GM12874 (cell line): ENCODE results near the gene DVL3.
A peak's percentile ranks its signal among the peaks of the same experiment; 100 is the strongest.

Experiments used
- TF ChIP-seq, protein P1 (sequence below): IDR thresholded peaks from 2 replicates; pipeline ENCODE4 v1.5.1; 2011; ENCODE audit warnings: low read depth, mild to moderate bottlenecking, control low read depth, low read length, moderate library complexity; ENCODE audit not compliant: insufficient read depth

Gene DVL3

DNA sequence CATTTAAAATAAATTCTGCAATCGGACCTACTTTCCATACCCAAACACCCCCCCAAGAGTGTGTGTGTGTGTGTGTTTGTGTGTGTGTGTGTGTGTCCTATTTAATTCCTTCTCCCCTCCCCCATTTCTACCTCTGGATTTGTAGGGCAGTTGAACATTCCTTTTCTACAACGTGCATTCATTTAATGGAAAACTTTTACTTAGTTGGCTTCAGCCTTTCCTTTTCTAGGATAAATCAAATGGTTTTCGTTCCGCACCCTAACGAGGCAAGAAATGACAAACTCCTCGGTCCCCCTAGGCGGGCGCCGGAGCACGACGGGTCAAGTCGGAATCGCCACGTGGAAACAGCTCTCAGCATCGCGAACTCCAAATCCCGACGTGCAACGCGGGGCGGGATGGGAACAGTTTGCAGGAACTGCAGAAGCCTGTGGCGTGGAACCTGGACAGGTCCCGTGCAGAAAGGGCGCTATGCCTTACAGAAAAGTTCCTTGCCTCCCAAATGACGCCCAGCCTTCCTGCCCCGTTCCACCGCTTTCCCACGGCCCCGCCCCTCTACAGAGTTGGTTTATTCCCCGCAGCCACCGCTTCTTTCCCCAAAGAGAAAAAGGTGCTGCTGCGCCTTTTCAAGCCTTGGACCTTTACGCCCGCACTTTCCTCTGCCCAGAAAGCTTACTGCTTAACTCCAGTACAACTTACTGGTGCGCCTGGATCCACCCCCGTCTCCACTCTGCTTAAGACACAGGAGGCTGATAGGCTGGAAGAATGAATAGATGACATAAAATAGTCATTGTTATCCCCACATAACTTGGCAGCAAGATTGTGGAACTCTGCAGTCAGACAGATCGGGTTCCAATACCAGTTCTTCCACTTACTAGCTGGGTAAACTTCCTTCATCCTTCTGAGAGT lies 21.1 kb upstream of the DVL3 start:
- TF ChIP-seq, protein P1, sequence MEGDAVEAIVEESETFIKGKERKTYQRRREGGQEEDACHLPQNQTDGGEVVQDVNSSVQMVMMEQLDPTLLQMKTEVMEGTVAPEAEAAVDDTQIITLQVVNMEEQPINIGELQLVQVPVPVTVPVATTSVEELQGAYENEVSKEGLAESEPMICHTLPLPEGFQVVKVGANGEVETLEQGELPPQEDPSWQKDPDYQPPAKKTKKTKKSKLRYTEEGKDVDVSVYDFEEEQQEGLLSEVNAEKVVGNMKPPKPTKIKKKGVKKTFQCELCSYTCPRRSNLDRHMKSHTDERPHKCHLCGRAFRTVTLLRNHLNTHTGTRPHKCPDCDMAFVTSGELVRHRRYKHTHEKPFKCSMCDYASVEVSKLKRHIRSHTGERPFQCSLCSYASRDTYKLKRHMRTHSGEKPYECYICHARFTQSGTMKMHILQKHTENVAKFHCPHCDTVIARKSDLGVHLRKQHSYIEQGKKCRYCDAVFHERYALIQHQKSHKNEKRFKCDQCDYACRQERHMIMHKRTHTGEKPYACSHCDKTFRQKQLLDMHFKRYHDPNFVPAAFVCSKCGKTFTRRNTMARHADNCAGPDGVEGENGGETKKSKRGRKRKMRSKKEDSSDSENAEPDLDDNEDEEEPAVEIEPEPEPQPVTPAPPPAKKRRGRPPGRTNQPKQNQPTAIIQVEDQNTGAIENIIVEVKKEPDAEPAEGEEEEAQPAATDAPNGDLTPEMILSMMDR = no peak

DNA sequence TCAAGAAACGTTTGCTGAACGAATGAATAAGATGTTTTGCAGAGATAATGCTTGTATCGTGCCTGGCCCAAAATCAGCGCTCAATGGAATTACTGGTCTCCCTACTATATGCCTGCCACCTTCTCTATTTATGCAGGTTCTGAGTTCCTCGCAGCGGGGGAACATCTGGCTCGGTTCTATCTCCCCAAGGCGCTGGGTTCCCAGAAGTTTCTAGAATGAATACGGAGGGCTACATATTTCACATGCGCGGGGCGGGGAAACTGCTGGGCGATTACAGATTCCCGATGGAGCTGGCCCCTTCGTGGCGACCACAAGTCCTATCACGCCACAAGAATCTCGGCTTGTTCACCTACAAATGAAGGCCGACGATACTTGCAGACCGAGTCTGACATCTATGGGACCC lies 20.4 kb upstream of the DVL3 start:
- TF ChIP-seq, protein P1 = no peak

DNA sequence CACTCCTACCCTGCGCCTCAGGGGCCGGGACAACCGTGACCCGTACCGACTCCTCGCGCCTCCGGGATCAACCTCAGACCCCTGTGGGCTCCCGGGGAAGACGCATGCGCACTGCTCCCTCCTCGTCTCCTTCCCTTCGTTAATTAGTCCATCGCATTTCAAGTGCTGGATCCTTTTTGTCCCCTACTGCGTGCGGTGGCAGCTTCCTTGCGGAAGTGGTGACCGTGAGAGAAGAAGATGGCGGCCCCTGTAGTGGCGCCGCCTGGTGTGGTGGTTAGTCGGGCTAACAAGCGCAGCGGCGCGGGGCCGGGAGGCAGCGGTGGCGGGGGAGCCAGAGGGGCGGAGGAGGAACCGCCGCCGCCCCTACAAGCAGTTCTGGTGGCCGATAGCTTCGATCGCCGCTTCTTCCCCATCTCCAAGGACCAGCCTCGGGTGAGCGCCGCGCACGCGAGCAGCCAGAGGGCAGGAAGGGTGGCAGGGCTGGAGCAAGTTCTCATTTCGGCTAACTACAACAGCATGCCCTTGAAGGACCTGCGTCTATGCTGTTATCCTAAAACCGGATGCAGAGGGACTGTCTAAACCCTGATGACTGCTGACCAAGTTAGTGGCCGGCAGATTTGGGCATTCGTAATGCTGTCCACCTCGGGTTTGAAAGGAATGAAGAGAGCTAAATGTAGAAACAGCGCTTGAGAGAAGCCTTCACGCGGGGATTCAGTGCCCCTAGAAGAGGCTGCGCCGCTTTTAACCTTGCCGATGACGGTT lies 19.8 kb upstream of the DVL3 start, which contains the start of gene EIF2B5:
Gene EIF2B5, plus strand, starts transcription at position 210 of the 762 bp plus-strand sequence. Its CDS starts 28 bp downstream, at position 238.
- TF ChIP-seq, protein P1 = peak; percentile 37; the same call in 1 of the 2 replicates

DNA sequence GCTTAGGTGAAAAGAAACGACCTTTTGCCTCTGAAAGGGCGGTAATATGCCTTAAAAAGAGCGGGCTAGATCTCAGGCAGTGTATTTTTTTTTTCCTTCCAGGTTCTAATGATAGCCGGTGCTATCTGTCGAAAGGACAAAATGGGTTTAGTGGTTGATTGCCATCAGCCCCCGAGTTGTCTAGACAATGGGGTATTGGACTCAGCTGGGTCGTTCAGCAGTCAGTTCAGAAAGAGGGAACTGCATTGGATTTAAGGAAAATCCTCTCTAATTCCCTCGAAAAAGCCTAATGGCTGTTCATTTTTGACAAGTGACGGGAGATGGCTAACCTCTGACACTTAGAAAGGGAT lies 19.3 kb upstream of the DVL3 start:
- TF ChIP-seq, protein P1 = no peak

DNA sequence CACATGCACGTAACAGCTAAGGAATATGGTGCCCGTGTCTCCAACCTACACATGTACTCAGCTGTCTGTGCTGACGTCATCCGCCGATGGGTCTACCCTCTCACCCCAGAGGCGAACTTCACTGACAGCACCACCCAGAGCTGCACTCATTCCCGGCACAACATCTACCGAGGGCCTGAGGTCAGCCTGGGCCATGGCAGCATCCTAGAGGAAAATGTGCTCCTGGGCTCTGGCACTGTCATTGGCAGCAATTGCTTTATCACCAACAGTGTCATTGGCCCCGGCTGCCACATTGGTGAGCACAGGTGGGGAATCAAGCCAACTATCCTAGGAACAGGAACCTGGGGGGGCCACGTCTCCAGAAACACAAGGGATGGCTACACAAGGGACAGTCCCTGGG lies 14.7 kb upstream of the DVL3 start:
- TF ChIP-seq, protein P1 = no peak

DNA sequence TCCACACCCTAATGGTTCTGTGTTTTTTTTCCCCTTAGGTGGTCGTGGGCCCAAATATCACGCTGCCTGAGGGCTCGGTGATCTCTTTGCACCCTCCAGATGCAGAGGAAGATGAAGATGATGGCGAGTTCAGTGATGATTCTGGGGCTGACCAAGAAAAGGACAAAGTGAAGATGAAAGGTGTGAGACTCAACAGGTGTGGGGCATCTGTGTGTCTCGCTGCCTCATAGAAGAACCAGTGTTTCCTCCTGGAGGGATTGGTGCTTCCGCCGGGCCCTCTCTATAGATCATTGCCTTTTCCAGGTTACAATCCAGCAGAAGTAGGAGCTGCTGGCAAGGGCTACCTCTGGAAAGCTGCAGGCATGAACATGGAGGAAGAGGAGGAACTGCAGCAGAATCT lies 13.0 kb upstream of the DVL3 start:
- TF ChIP-seq, protein P1 = no peak

DNA sequence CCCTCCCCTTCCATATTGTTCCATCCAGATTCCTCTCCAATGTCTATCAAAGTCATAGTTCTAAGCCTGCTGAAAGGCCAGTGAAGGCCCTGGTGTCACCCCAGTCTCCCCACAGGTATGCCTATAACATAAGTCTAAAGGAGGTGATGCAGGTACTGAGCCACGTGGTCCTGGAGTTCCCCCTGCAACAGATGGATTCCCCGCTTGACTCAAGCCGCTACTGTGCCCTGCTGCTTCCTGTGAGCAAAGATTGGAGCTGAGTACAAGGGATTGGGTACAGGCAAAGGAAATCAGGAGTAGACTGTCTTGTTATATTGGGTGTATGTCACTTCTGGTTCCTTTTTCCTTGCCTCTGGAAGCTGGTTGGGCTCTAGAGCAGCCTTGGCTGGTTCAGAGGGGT lies 11.8 kb upstream of the DVL3 start:
- TF ChIP-seq, protein P1 = no peak
